SK-N-MC (cell line): ENCODE results near the gene PLEKHA7.

ENCODE experiments used
- EZH2 ChIP-seq: fragments of 200-600 bp; sonication (generic); IDR thresholded peaks from one replicate; pipeline ENCODE4 v1.6.1; 2017; ENCODE audit warnings: antibody characterized with exemption
- FOXP2 ChIP-seq: optimal IDR thresholded peaks from 2 replicates; pipeline ENCODE3; 2011; ENCODE audit warnings: mild to moderate bottlenecking, moderate library complexity; ENCODE audit not compliant: insufficient read depth; ENCODE audit errors: extremely low read length, control extremely low read depth
- POLR2AphosphoS5 ChIP-seq: IDR thresholded peaks from 2 replicates; pipeline ENCODE4 v1.6.1; 2012; ENCODE audit warnings: mild to moderate bottlenecking, low read depth, low read length, borderline replicate concordance

DNA sequence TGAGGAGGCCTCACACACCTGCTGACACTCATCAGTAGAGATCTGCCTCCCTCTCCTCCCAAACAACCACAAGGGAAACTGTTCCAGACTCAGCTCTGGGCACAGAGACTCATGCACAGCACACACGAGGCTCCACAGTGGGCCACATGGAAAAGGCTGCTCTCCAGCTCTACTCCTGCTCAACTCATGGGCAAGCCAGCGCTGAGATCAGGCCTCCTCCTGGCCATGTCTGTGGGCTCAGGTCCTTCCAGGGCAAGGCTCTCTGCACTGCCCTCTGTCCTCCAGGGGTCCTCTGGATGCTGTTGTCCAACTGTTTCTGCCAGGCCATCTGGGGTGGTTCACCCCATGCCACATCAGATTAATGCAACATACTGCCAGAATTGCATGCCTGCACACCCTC, 46.0 kb downstream of the PLEKHA7 start:
- TF ChIP-seq EZH2 (no peak), POLR2AphosphoS5 (no peak), FOXP2 (no peak)
